H4 (cell line): ENCODE measurements around the gene C2CD4C. TPM values are rescaled to one million over a fixed set of nuclear protein-coding genes. Genes with fewer than 3 reads are reported as not detected.
"Not testable (repeated sequence)": the region's sequence is repeated elsewhere in the genome, so short reads cannot be mapped to it uniquely, and the experiment has no call there.

Source experiments
- DNase-seq: peaks from one replicate; pipeline ENCODE4 v3.0.0-alpha.2; 2015; ENCODE audit warnings: low spot score
- total RNA-seq: library from RNA; depleted of rRNA; stranded (reverse); fragments of >200 nt; shearing (Covaris generic); gene quantifications from 2 replicates; pipeline ENCODE4 v1.2.3, GENCODE V29; 2014; rRNA removed

Gene C2CD4C
- total RNA-seq: 0.78 and 0.93 TPM in 2 replicates

- DNase-seq: no peak
Observed at GRCh38 chr19:408902-409515, at the start of gene C2CD4C. Gene C2CD4C, minus strand, starts transcription at chr19:409147. Its CDS starts 786 bp downstream, at chr19:408361.

DNA sequence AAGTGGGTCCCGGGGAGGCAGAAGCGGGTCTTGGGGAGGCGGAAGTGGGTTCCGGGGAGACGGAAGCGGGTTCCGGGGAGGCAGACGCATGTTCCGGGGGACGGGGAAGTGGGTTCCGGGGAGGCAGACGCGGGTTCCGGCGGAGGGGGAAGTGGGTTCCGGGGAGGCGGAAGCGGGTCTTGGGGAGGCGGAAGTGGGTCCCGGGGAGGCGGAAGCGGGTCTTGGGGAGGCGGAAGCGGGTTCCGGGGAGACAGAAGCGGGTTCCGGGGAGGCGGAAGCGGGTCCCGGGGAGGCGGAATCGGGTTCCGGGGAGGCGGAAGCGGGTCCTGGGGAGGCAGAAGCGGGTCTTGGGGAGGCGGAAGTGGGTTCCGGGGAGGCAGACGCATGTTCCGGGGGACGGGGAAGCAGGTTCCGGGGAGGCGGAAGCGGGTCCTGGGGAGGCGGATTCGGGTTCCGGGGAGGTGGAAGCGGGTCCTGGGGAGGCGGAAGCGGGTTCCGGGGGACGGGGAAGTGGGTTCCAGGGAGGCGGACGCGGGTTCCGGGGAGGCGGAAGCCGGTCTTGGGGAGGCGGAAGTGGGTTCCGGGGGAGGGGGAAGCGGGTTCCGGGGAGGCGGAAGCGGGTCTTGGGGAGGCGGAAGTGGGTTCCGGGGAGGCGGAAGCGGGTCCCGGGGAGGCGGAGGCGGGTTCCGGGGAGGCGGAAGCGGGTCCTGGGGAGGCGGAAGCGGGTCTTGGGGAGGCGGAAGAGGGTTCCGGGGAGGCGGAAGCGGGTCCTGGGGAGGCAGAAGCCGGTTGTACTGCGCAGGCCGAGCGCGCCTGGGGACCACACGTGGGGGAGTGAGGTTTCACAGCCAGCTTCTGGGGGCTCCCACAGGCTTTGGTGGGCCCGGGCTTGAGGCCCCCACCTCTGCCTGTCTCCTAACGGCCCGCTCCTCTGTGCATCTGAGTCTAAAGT is 49.4 kb upstream of the C2CD4C start:
- DNase-seq: no peak

DNA sequence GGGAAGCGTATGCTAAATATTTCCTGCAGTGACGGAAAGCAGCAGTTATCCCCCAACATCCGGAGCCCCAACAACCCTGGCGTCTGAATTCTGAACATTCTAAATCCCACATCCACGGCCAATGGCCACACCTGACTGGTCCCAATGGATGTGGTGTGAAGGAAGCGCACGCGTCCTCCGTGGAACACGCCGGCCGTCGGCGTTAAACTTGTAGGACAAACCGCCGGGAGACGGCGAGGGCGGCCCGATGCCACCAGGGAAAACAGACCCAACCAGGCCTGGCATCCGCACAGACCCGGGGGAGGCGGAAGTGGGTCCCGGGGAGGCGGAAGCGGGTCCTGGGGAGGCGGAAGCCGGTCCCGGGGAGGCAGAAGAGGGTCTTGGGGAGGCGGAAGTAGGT is 48.7 kb upstream of the C2CD4C start:
- DNase-seq: no peak

DNA sequence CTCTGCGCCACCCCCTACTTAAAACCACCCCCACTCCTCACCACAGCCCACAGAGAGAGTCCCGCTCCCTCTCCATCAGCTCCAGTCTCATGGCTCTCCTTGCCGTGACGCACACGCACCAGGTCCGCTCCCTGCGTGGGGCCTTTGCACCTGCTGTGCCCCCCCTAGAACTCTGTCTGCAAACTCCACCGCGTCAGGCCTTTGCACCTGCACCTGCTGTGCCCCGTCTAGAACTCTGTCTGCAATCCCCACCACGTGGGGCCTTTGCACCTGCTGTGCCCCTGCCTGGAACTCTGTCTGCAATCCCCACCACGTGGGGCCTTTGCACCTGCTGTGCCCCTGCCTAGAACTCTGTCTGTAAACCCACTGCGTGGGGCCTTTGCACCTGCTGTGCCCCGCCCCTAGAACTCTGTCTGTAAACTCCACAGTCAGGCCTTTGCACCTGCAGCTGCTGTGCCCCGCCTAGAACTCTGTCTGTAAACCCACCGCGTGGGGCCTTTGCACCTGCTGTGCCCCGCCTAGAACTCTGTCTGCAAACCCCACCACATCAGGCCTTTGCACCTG is 47.7 kb upstream of the C2CD4C start:
- no peak for DNase-seq

- no peak for DNase-seq
Observed at GRCh38 chr19:455851-456546, 47.1 kb upstream of the C2CD4C start.

DNA sequence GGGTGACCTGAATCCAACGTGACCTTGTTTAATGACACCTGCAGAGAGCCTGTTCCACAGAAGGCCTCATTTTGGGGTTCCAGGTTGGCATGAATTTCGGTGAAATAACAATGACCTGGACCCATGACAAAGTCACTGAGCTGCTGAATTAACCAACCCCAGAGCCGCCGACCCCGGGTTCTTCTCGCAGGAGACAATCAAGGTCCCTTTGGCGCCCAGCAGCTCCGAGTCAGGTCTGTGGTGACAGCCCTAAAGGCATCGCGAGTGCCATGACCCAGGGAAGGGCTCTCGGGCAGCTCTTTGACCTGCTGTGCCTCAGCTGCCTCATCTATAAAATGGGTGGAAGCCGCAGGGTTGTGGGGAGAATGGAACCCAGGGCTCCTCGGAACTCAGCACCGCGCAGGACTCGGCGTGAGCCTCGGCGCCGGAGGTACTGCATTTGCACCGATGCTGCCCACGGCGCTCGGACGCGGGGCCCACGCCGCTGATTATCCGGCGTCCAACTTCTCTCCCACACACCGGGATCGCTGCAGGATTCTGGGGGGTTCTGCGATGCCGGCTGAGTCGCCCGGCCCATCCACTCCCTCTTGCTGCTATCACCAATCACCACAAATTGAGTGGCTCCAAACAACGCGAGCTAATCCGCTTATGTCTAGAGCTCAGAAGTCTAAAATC is 46.2 kb upstream of the C2CD4C start:
- DNase-seq: no peak

DNA sequence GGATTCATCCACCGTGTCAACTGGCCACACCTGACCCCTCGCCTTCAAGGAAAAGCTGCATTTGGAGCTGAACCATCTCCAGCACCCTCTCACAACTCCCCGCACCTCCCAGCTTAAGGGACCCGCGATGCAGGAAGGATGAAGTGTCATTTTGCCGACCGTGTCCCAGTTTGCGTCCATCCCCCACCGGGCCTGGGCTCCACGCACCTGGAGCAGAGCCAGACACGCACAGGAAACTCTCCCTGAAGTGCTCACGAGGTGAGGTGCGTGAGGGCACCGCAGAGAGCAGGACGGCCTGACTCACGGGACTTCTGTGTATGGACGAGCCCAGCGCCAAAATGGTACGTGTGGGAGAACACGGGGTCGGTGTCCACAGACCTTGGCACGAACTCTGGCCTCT is 44.7 kb upstream of the C2CD4C start:
- no peak for DNase-seq

DNA sequence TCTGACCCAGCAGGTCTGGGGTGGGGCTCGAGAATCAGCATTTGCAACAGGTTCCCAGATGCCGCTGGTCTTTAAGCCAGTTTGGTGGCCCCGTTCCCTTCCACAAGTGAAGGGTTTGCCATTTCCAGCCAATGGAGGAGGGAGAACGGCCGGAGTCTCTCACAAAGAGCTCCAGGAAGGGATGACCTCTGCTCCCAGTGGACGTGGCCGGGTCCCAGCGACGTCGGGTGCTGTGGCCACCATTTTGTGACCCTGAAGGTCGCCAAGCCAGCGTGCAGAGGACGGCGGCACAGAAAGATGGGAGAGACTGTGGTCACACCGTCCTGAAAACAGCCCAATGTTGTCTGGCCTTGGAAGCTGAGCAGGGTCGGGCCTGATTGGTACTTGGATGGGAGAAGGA is 43.9 kb upstream of the C2CD4C start:
- no peak for DNase-seq

DNA sequence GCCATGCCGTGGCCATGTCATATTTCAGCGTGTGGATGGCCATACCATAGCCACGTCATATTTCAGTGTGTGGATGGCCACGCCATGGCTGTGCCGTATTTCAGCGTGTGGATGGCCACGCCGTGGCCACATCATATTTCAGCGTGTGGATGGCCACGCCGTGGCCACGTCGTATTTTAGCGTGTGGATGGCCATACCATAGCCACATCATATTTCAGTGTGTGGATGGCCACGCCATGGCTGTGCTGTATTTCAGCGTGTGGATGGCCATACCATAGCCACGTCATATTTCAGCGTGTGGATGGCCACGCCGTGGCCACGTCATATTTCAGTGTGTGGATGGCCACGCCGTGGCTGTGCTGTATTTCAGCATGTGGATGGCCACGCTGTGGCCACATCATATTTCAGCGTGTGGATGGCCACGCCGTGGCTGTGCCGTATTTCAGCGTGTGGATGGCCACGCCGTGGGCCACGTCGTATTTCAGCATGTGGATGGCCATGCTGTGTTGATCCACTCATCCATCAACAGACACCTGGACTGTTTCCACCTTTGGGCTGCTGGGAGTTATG is 42.0 kb upstream of the C2CD4C start:
- DNase-seq: not testable (repeated sequence)

DNA sequence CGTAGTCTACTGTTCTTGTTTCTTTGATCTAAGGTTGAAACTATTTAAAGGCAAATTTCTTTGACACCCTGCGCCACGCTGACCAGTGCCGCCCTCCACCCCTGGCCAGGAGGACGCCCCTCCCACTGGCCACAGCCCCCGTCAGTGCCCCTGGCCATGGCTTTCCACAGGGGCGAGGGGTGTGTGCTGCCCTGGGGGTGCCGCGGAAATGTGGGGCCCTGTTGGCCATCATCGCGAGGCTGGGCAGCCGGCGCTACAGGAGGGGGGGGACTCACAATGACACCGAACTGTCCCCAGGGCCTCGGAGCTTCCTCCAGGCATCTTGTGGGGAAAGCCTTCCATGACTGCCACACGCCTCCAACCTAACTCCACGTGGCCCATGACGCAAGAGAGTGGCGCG is 41.0 kb upstream of the C2CD4C start:
- DNase-seq: no peak

DNA sequence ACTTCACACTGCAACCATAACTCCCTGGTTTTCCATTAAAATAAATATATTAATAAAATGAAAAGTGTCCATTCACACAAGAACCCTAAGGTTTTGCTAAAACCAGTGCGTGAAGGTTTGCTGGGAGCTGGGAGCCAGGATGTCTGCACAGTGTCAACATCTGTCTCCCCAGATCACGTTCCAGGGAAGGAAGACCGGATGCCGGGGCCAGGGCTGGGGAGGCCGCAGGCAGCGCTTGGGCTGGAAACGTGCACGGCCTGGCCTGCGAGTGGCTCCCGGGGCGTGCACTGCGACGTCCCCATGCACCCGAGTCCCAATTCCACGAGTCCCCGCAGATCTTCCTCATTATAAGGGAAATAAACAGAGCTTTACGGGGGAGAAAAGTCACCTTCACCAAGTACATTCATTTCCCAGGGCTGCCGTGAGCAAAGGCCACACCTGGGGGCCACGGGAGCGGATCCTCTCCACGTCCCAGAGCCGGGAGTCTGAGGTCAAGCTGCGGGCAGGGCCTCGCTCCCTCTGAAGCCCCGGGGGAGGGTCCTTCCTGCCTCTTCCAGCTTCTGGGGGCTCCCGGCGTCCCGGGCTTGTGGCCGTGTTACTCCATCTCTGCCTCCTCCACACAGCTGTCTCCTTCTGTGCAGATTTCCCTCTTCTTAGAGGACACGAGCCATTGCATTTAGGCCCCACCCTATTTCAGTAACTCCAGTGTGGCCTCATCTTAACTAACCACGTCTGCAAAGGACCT is 39.0 kb upstream of the C2CD4C start:
- DNase-seq: no peak

GRCh38 chr19:447064-447426 is 38.1 kb upstream of the C2CD4C start:
- DNase-seq: no peak

GRCh38 chr19:444677-445210 is 35.8 kb upstream of the C2CD4C start:
- no peak for DNase-seq

- DNase-seq: no peak
Observed at GRCh38 chr19:443005-443404, 34.1 kb upstream of the C2CD4C start.

- no peak for DNase-seq
Observed at GRCh38 chr19:442085-442484, 33.1 kb upstream of the C2CD4C start.

GRCh38 chr19:441213-441836 is 32.4 kb upstream of the C2CD4C start:
- no peak for DNase-seq

DNA sequence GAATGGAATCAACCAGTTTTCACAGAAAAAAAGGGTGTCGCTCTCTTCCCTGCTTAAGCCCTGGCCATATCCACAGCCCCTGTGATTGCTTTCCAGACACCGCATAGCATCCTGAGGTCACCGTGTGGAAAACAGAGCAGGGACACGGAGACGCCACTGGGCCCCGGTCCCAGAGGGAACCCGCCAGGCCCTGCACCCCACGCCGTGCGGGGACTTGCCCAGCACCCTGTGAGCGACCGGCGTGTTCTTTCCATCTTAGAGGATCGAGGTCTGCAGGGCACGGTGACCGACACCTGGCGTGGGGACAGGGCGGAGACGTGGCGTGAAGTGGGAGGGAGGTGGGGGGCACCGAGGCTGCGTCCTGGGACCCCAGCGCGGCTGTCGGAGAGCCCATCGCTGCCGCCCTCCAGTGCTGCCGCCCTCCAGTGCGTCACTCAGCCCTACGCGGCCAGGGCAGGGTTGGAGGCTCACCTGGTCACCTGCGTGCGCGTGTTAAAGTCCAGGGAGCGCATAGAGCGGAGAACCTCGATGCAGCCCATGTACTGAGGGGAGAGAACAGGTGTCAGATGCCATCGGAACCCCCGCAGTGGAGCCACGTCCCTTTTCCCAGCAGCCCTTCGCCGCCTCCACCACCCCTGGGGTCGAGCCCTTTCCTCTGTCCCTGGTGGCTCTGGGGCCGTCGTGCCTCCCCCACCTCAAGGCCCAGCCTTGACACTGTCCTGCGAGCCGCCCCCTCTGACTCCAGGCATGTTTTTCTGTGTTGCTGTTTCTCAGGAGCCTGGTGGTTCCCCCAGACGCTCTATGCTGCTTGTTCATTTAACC is 31.7 kb upstream of the C2CD4C start:
- DNase-seq: no peak

DNA sequence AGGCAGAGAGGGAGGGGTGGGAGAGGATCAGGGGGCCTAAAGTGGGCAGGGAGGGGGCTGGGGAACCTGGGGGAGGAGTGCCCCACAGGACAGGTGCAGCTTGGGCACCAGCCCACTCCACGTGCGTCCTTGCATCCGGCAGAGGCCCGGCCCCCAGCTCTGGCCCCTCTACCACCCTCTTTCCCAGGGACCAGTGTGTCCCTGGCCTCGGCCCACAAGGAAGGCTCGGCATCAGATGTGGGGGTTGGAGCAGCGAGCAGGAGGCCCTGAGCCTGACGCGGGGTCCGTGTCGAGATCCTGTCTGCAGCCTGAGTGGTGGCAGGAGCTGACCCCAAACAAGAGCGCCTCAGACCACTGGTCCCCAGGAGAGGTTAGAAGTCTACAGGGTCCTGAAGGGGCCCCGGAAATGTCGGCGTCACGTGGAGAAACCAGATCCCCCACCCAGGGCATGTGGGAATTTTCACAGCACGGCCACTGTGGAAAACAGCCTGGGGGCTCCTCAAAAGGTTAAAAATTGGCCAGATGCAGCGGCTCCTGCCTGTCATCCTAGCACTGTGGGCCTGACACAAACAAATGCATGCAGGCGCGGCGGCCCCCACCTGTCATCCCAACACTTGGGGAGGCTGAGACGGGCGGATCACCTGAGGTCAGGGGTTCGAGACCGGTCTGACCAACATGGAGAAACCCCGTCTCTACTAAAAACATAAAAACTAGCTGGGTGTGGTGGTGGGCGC is 30.4 kb upstream of the C2CD4C start:
- DNase-seq: no peak
